Ramos (cell line): Measurements from ENCODE around the gene FBLN7.

ENCODE experiments used
- in situ Hi-C: fragments of 300-500 bp; cut with MboI; formaldehyde crosslinking; loops from one replicate; pipeline ENCODE4 v1.14.3; 2022; ENCODE audit warnings: low sequenced_read_pairs; ENCODE audit not compliant: unreplicated experiment

The FBLN7 gene

GRCh38 chr2:112140205-112140802, 2.1 kb downstream of the FBLN7 start:
- in situ Hi-C loops, result no loop called here

- in situ Hi-C loops, result no loop called here
These were observed 2.9 kb downstream of the FBLN7 start for GRCh38 chr2:112140899-112141625.

- in situ Hi-C loops, result no loop called here
These were observed 3.4 kb downstream of the FBLN7 start for GRCh38 chr2:112141626-112142007.

- in situ Hi-C loops, result no loop called here
These were observed 4.4 kb downstream of the FBLN7 start for GRCh38 chr2:112142525-112143078.

GRCh38 chr2:112143150-112143549, 5.0 kb downstream of the FBLN7 start:
- in situ Hi-C loops, result no loop called here

GRCh38 chr2:112144966-112145365, 6.8 kb downstream of the FBLN7 start:
- in situ Hi-C loops, result no loop called here

GRCh38 chr2:112147382-112148168, 9.4 kb downstream of the FBLN7 start:
- in situ Hi-C loops, result no loop called here

- in situ Hi-C loops, result no loop called here
These were observed 10.3 kb downstream of the FBLN7 start for GRCh38 chr2:112148477-112148876.

GRCh38 chr2:112149194-112149593, 11.0 kb downstream of the FBLN7 start:
- in situ Hi-C loops, result no loop called here

- in situ Hi-C loops, result no loop called here
These were observed 11.8 kb downstream of the FBLN7 start for GRCh38 chr2:112149866-112150435.

GRCh38 chr2:112150447-112150846, 12.3 kb downstream of the FBLN7 start:
- in situ Hi-C loops, result no loop called here

- in situ Hi-C loops, result no loop called here
These were observed 12.7 kb downstream of the FBLN7 start for GRCh38 chr2:112150851-112151250.

- in situ Hi-C loops, result no loop called here
These were observed 13.1 kb downstream of the FBLN7 start for GRCh38 chr2:112151271-112151670.

GRCh38 chr2:112151701-112152440, 13.7 kb downstream of the FBLN7 start:
- in situ Hi-C loops, result no loop called here

GRCh38 chr2:112152476-112153178, 14.4 kb downstream of the FBLN7 start:
- in situ Hi-C loops, result no loop called here

GRCh38 chr2:112153179-112153490, 14.9 kb downstream of the FBLN7 start:
- in situ Hi-C loops, result no loop called here

GRCh38 chr2:112153501-112153900, 15.3 kb downstream of the FBLN7 start:
- in situ Hi-C loops, result no loop called here

- in situ Hi-C loops, result no loop called here
These were observed 16.3 kb downstream of the FBLN7 start for GRCh38 chr2:112154246-112155117.
